GM19438 (cell line): ENCODE results near the gene TMEM45A.
"Not testable (repeated sequence)": the region's sequence is repeated elsewhere in the genome, so short reads cannot be mapped to it uniquely, and the experiment has no call there.

Experiments
- ATAC-seq: cut with Tn5 transposase; IDR thresholded peaks from one replicate; pipeline ENCODE4 v1.9.1; 2021; ENCODE audit warnings: low read depth; ENCODE audit not compliant: unreplicated experiment

The TMEM45A gene, protein sequence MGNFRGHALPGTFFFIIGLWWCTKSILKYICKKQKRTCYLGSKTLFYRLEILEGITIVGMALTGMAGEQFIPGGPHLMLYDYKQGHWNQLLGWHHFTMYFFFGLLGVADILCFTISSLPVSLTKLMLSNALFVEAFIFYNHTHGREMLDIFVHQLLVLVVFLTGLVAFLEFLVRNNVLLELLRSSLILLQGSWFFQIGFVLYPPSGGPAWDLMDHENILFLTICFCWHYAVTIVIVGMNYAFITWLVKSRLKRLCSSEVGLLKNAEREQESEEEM

GRCh38 chr3:100492059-100493006 is at the start of gene TMEM45A:
Gene TMEM45A (plus strand): TSS chr3:100492619. CDS start chr3:100555212, 62,593 bp downstream.
- peak; percentile 96 for ATAC-seq

- no peak for ATAC-seq
These were observed 48.7 kb upstream of the TMEM45A start for GRCh38 chr3:100443690-100444089.

- ATAC-seq = not testable (repeated sequence)
These were observed 45.4 kb upstream of the TMEM45A start for GRCh38 chr3:100447067-100447466.

- ATAC-seq = no peak
These were observed 44.3 kb upstream of the TMEM45A start for GRCh38 chr3:100448079-100448478.

DNA sequence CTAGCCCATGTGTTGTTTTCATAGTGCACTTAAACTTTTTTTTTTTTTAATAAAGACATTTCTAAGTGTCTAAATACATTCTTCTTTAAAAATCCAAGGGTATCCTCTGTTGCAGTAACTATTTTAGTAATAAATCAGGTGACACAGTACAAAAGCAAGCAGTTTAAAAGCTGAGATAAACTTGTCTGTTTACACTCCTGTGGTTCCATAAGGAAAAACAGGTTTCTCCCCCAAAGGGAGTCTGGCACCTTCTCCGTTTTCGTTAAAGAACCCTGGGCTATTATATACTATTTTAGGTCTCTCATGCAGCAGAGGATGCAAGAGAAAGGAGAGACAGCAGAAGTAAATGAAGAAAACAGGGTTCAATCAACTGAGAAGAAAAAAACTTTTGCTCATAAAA is 43.2 kb upstream of the TMEM45A start:
- no peak for ATAC-seq

DNA sequence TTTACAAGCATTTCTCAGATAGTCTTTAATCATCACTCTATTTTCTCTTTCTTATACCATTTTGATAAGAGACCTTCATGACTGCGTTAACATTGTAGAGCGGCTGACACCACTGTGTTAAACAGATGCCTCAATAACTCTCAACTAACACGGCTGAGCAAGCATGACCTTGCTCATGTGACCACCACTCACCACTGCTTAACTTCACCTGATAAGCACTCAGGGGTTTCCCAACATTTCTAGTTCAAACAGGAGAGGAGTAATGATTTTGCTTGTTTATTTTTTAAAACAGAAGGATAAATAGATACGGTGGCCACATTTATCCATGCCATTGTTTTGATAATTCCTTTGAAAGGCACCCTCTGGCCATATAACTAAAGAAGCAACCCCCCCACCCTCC is 37.7 kb upstream of the TMEM45A start:
- no peak for ATAC-seq

DNA sequence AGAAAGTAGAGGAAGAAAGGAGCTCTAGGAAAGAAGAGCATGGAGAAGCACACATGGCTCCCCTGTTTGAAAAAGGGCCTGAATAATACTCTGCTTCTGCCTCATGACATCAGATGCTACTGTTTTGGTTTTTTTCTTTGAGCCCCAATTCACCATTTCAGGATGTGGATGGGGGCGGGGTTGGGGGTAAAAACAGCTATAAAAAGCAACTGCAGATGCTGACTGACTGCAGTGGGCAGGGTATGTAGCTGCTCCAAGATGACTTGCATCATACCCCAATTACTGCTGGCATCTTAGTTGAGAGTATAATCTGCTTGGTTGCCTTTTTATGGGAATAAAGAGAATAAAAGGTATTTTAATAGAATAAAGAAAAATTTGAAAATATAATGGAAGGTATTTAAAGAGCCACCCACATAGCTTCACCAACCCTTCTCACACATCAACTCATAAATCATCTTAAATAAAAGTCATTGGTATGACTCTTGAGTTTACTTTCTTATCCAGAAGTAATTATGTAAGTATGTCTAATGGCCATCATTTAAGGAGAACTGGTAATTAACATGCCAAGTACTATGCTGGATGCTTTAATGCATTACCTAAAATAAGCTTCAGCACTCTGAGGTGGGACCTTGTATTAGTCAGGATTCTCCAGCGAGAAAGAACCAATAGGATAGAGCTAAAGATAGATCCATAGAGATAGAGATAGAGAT is 36.4 kb upstream of the TMEM45A start:
- ATAC-seq = no peak

DNA sequence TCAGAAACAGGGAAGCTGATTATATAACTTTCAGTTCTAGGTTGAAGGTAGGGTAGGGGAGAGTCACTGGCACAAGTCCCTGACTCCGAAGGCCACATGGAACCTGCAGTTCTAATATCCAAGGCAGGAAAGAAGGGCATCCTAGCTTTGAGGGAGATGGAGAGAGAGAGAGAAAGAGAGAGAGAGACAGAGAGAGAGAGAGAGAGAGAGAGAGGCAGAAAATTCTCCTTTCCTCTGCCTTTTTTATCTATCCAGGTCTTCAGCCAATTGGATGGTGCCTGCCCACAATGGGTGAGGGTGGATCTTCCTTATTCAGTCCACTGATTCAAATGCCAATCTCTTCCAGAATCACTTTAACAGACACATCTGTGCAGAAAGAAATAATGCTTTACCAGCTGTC is 35.7 kb upstream of the TMEM45A start:
- no peak for ATAC-seq

- no peak for ATAC-seq
These were observed 34.6 kb upstream of the TMEM45A start for GRCh38 chr3:100457811-100458210.

DNA sequence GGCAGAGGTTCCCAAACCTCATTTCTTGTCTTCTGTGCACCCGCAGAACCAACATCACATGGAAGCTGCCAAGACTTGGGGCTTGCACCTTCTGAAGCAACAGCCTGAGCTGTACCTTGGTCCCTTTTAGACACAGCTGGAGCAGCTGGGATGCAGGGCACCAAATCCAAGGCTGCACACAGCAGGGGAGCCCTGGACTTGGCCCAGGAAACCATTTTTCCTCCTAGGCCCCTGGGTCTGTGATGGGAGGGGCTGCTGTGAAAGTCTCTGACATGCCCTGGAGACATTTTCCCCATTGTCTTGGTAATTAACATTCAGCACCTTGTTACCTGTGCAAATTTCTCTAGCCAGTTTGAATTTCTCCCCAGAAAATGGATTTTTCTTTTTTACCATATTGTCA is 33.6 kb upstream of the TMEM45A start:
- no peak for ATAC-seq

DNA sequence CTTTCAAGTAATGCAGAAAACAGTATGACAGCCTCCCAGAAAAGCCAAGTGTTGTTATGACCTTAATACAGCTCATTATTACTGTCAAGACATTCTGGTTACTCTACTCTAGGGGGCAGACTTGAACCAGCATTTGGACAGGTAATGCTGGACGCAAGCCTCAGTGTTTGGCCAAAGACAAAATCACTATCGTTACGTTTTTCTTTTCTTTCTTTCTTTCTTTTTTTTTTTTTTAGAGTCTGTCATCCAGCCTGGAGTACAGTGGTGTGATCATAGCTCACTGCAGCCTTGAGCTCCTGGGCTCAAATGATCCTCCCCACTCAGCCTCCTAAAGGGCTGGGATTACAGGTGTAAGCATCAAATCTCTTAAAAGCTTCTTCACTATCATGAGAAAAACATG is 29.4 kb upstream of the TMEM45A start:
- peak; percentile 80 for ATAC-seq

- no peak for ATAC-seq
These were observed 28.7 kb upstream of the TMEM45A start for GRCh38 chr3:100463646-100464155.

- no peak for ATAC-seq
These were observed 26.3 kb upstream of the TMEM45A start for GRCh38 chr3:100465892-100466777.

- no peak for ATAC-seq
These were observed 25.3 kb upstream of the TMEM45A start for GRCh38 chr3:100467133-100467532.

GRCh38 chr3:100468676-100469075 is 23.7 kb upstream of the TMEM45A start:
- ATAC-seq = no peak

GRCh38 chr3:100470951-100471350 is 21.5 kb upstream of the TMEM45A start:
- no peak for ATAC-seq

DNA sequence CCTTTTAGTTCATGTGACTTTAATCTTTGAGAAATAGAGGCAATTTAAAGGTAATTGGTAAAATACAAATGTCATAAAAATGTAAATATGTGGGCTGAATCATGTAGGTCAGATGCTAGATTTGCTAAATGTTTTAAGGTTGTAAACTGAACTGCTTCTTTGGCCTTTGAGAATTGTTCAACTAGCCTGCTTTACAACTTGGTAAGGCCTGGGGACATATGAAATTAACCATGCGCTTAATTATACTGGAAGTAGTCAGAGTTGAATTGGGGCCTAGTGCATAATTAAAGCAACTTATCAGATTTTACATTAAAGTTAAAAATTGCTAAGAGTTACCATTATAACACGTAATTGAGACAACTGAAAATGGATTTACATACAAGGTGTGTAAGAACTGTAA is 21.0 kb upstream of the TMEM45A start:
- no peak for ATAC-seq

- not testable (repeated sequence) for ATAC-seq
These were observed 14.5 kb upstream of the TMEM45A start for GRCh38 chr3:100477851-100478360.

DNA sequence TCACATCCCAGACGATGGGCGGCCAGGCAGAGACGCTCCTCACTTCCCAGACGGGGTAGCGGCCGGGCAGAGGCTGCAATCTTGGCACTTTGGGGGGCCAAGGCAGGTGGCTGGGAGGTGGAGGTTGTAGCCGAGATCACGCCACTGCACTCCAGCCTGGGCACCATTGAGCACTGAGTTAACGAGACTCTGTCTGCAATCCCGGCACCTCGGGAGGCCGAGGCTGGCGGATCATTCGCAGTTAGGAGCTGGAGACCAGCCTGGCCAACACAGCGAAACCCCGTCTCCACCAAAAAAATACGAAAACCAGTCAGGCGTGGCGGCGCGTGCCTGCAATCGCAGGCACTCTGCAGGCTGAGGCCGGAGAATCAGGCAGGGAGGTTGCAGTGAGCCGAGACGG is 13.9 kb upstream of the TMEM45A start:
- ATAC-seq = not testable (repeated sequence)

- no peak for ATAC-seq
These were observed 12.3 kb upstream of the TMEM45A start for GRCh38 chr3:100480081-100480480.
